GM12891 (cell line): ENCODE measurements around the gene CCDC69.

ENCODE experiments used
- POLR2A ChIP-seq: IDR thresholded peaks from 2 replicates; pipeline ENCODE4 v1.6.1; 2011; ENCODE audit warnings: low read depth, low read length, control low read depth
- POLR2AphosphoS5 ChIP-seq: IDR thresholded peaks from 2 replicates; pipeline ENCODE4 v1.6.1; 2011; ENCODE audit warnings: low read depth, low read length, control low read depth
- POU2F2 ChIP-seq: IDR thresholded peaks from 2 replicates; pipeline ENCODE4 v1.6.1; 2011; ENCODE audit warnings: low read depth, mild to moderate bottlenecking, control low read depth, low read length, moderate library complexity
- SPI1 ChIP-seq: IDR thresholded peaks from 2 replicates; pipeline ENCODE4 v1.6.1; 2011; ENCODE audit warnings: low read depth, low read length, control low read depth
- TAF1 ChIP-seq: IDR thresholded peaks from 2 replicates; pipeline ENCODE4 v1.6.1; 2011; ENCODE audit warnings: low read depth, low read length, control low read depth

DNA sequence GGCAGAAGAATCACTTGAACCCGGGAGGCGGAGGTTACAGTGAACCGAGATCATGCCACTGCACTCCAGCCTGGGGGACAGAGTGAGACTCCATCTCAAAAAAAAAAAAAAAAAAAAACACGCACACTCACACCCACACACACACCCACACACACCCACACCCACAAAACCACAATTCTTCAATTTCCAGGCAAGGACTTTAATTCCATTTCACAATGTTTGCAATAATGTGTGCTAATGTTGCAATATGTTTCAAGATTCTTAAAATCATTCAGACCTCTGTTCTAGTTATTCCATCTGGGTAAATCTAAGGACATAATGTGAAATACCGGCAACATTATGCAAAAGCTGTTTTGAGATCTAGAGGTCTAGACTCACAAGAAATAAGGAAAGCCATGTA is 28.3 kb downstream of the CCDC69 start:
- TF ChIP-seq POLR2A (no peak), POLR2AphosphoS5 (no peak), TAF1 (no peak), SPI1 (no peak), POU2F2 (no peak)
